DMS114 treated with DMSO at 0.1 percent for 48 hours (cell line): ENCODE data around the gene ZNF492.

ENCODE experiments used
- DNase-seq: peaks from one replicate; lab custom pipeline; 2025; ENCODE audit not compliant: unreplicated experiment; lab: John Stamatoyannopoulos, UW

Gene ZNF492

GRCh38 chr19:22633706-22634449 lies at the start of gene ZNF492:
ZNF492 (plus strand) TSS chr19:22634324; CDS start chr19:22653400, 19,076 bp downstream.
- DNase-seq, result peak; percentile 93

GRCh38 chr19:22595422-22595821 lies 38.7 kb upstream of the ZNF492 start:
- no peak for DNase-seq

- DNase-seq, result no peak
These were observed 38.2 kb upstream of the ZNF492 start for GRCh38 chr19:22595918-22596341.

DNA sequence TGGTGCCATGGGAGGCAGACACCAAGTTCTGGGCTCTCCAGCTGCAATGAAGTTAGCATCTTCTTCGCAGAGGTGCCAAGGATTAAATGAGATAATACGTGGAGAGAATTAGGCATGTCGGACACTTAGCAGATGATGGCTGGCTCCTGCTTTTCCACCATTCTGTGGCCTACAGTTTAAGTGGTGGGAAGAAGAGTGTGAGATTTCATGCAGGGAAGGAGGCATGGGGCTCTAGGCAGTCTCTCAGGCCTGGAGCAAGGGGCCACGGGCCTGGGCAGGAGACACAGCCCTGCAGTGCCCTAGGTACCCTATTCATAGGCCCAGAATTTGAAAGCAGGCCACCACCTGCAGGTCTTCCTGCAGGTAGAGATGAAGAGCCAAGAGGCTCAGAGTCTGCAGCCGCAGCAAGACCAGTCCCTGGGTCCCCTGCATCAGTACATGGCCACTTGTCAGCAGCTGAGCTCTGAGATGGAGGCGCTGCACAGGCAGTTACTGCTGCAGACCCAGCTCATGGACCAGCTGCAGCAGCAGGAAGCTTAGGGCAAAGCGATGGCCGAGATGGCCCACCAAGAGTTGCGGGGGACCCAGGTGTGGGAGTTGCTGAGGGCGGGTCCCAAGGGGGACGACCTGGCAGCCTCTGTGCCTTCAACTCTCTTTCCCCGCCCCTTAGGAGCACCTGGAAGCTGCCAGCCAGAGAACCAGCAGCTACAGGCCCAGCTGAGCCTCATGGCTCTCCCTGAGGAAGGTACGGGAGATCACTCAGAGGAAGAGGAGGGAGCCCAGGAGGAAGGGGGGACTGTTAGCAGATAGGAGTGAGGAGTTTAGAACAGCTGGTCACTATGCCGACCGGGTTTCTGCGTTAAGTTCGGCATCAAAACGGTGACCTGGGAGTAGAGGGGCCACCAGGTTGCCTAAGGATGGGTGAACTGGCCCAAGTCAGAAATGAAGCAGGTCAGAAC lies 33.2 kb upstream of the ZNF492 start:
- no peak for DNase-seq

- DNase-seq, result no peak
These were observed 32.1 kb upstream of the ZNF492 start for GRCh38 chr19:22601906-22602630.

- DNase-seq, result no peak
These were observed 31.4 kb upstream of the ZNF492 start for GRCh38 chr19:22602631-22603272.

- no peak for DNase-seq
These were observed 30.3 kb upstream of the ZNF492 start for GRCh38 chr19:22603518-22604440.

GRCh38 chr19:22604571-22605274 lies 29.4 kb upstream of the ZNF492 start:
- DNase-seq, result no peak

DNA sequence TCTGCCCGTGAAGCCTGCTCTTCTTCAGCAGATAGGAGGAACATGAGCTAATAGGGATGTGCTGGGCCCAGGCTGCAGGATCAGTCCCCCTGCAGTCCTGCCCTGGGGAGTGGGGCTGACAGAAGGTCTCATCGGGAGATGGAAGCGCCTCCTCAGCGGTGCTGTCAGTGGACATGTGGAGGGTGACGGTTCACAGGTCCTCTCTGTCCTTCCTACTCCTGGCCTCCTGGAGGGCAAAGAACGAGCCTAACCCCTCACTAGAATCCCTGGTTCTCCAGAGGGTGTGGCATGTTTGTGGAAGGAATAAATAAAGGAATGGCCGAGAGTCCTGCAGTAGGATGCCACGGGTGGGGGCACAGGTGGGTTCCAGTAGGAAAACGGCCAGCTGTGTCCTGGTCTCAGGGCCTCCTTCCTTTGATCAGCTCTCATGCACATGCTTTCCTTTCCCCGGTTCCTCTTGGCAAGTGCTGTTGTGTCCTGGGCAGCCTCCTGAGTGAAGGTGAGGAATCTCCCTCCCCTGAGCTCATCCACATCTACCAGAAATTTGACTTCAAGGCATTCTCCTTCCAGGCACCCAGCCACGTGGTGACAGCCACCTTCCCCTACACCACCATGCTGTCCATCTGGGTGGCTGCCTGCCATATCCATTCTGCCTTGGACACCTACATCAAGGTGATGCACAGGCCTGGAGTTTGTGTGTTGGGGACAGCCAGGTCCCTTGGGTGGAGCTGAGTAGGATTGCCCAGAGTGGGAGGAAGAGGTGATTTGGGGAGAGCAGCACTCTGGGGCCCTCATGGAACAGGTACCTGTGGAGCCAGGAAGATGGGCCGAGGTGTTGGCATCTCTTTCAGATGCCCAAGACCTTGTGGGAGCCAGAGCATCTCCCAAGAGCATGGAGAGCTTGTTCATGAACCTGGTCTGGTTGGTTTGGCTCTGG lies 28.6 kb upstream of the ZNF492 start:
- DNase-seq, result no peak

DNA sequence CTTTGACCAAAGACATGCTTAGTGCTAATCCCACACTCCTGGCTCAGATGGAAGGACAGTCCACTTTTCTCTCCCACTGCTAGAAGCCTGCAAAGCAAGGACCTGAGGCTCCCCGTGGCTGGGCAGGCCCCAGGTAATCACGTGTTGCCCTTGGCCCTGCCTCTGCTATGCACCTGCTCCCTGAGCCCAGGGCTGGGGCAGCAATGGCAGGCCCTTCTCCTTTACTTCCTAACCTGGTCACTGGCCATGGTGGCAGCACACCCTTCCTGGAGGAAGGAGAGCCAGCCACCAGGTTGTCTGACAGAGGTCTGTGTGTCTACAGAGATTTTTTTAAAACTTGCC lies 27.9 kb upstream of the ZNF492 start:
- no peak for DNase-seq

DNA sequence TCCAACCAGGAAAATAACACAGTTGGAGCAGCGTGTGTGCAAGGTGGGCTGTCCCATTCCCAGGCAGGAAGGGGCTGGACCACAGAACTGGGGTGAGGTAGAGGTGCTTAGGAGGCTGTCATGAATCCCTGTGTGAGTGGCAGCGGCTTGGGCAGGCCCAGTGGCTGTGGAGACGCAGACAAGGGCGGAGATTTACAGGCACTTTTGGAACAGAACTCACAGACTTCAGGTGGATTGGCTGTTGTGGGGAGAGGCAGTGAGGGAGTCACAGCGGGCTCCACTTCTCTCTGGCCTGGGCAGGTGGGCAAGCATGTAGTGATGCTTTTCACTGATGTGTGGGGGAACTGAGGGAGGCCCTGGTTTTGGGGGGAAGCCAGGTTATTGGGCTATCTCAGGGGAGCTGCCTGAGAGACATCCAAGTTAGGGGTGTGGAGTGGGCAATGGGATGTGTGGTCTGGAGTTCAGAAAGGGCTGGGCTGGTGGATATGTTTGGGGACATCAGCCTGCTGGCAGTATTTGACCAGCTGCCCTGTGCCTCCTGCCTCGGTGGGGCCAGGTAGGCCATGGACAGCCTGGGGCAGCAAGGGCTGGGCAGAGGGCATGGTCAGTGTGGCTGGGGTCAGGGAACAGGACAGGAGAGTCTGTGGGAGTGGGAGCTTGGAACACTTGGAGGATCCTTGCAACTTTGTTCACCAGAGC lies 27.0 kb upstream of the ZNF492 start:
- no peak for DNase-seq

GRCh38 chr19:22607653-22608430 lies 26.3 kb upstream of the ZNF492 start:
- DNase-seq, result no peak

DNA sequence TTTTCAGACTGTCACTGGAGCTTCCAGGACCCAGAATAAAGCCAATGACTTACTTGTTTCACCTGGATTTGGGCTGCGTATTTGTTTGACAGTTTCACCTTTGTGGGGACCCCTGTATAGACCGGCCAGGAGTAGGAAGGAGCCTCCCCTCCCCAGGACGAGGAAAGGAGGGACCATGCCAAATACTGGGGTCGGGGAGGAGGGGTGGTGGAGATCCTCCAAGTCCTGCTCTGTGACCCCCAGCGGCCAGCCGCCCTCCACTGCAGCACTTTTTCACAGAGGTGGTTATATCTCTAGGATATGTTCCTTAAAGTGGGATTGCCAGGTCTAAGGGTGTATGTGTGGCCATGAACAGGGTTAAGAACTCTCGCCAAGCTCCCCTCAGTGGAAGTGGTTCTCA lies 25.7 kb upstream of the ZNF492 start:
- no peak for DNase-seq

DNA sequence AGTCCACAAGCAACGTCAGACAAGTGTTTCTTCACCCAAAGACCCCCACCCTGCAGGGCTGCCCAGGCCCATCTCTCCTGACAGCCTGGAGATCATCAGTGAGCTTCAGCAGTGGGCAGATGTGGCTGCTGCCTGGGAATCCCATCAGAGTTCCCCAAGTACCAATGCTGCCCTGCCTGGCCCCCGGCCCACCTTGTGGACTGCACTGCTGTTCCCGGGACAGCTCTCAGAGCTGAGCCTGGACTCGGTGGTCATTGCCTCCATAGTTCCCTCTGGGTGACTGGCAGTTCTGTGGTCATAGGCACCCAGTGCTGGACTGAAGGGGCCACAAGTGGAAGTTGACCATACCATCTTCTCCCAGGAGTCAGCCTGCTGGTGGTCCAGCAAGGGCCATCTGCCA lies 24.5 kb upstream of the ZNF492 start:
- no peak for DNase-seq

DNA sequence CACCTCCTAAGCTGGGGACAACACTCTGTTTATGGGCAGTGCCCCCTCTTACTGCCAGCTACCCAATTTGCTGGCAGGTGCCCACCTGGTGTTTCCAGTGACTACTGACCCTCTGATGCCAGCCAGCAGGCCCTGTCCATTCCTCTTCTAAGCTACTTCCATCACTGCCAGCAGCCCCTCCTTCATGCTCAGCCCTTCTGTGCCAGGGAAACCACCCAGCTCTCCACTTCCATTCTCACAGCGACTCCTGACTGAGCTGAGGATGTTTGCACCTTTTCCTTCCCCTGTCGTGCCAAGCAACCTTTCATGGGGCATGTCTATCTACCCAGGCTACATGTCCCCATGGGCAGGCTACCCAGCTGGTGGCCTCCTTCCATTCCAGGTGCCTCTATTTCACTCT lies 24.0 kb upstream of the ZNF492 start:
- DNase-seq, result no peak

- no peak for DNase-seq
These were observed 21.8 kb upstream of the ZNF492 start for GRCh38 chr19:22612316-22612715.

GRCh38 chr19:22616659-22617058 lies 17.5 kb upstream of the ZNF492 start:
- no peak for DNase-seq
